HepG2 (cell line): ENCODE measurements around the gene COX7A1. TPM values are rescaled to one million over a fixed set of nuclear protein-coding genes. Genes with fewer than 3 reads are reported as not detected.

Source experiments
- GABPA ChIP-seq, 2 experiments: IDR thresholded peaks; 2 replicates each; pipeline ENCODE4 v1.6.1; 2011 to 2016; ENCODE audit warnings: low read depth in 2 of 2, low read length in 1 of 2, missing biosample characterization in 1 of 2, missing genetic modification characterization in 1 of 2
- GTF2F1 ChIP-seq: fragments of 150-350 bp; IDR thresholded peaks from 2 replicates; pipeline ENCODE4 v1.6.1; 2014; ENCODE audit warnings: low read length
- HBP1 ChIP-seq: IDR thresholded peaks from 2 replicates; pipeline ENCODE4 v1.6.1; 2016; ENCODE audit warnings: low read depth, control low read depth
- HMGXB4 ChIP-seq, 2 experiments: sonication (generic) in 1 of 2; formaldehyde crosslinking in 1 of 2; IDR thresholded peaks; 2 replicates each; pipeline versions ENCODE4 v1.4.0 to v1.6.1; 2018 to 2020; ENCODE audit warnings: missing genetic modification reagents in 2 of 2, borderline replicate concordance in 1 of 2, low read depth in 1 of 2, mild to moderate bottlenecking in 1 of 2, missing biosample characterization in 1 of 2
- JDP2 ChIP-seq: sonication (generic); formaldehyde crosslinking; IDR thresholded peaks from 2 replicates; pipeline ENCODE4 v1.8.1; 2022; ENCODE audit warnings: missing genetic modification reagents, borderline replicate concordance
- POLR2G ChIP-seq: fragments of 200-400 bp; formaldehyde crosslinking; IDR thresholded peaks from 2 replicates; pipeline ENCODE4 v1.6.1; 2018; ENCODE audit warnings: mild to moderate bottlenecking, low read depth, low read length, moderate library complexity
- REST ChIP-seq, 2 experiments: IDR thresholded peaks; 2 replicates each; pipeline ENCODE4 v1.6.1; 2011 to 2012; ENCODE audit warnings: low read length in 2 of 2, borderline replicate concordance in 1 of 2, low read depth in 1 of 2, mild to moderate bottlenecking in 1 of 2, moderate library complexity in 1 of 2
- SKI ChIP-seq: fragments of 450-650 bp; IDR thresholded peaks from one replicate; pipeline ENCODE4 v1.6.1; 2018; ENCODE audit warnings: mild to moderate bottlenecking; ENCODE audit not compliant: partially characterized antibody
- SMAD3 ChIP-seq: sonication (generic); formaldehyde crosslinking; IDR thresholded peaks from 2 replicates; pipeline ENCODE4 v1.4.0; 2020; ENCODE audit warnings: missing genetic modification reagents
- SRF ChIP-seq: IDR thresholded peaks from 2 replicates; pipeline ENCODE4 v1.6.1; 2011; ENCODE audit warnings: mild to moderate bottlenecking, low read depth, low read length, moderate library complexity
- TCF7 ChIP-seq: sonication (generic); IDR thresholded peaks from 2 replicates; pipeline ENCODE4 v1.6.1; 2016; ENCODE audit warnings: antibody characterized with exemption, low read depth
- THAP8 ChIP-seq: sonication (generic); formaldehyde crosslinking; IDR thresholded peaks from 2 replicates; pipeline ENCODE4 v1.5.1; 2020; ENCODE audit warnings: missing genetic modification reagents, mild to moderate bottlenecking, borderline replicate concordance
- ZBED4 ChIP-seq: sonication (generic); formaldehyde crosslinking; IDR thresholded peaks from 2 replicates; pipeline ENCODE4 v1.4.0; 2020; ENCODE audit warnings: missing genetic modification reagents, borderline replicate concordance
- ZBTB3 ChIP-seq: sonication (generic); formaldehyde crosslinking; IDR thresholded peaks from 2 replicates; pipeline ENCODE4 v1.4.0; 2020; ENCODE audit warnings: low read depth, mild to moderate bottlenecking, moderate library complexity, missing genetic modification reagents, borderline replicate concordance
- ZFP36L1 ChIP-seq: sonication (generic); formaldehyde crosslinking; IDR thresholded peaks from 2 replicates; pipeline ENCODE4 v1.8.0; 2022; ENCODE audit warnings: mild to moderate bottlenecking, missing genetic modification reagents, moderate library complexity
- polyA plus RNA-seq, 8 experiments: library from polyadenylated mRNA; depleted of rRNA in 3 of 8; stranded (reverse) in 7 of 8; unstranded in 1 of 8; fragments of >200 nt; fragmentation: Illumina TruSeq in 4 of 8; extraction: Trizol in 4 of 8; gene quantifications; 2 replicates each; pipeline versions ENCODE4 v1.2.1 to v1.2.3, GENCODE V29; 2011 to 2016; ENCODE audit warnings: low read depth in 4 of 8, missing spikeins in 1 of 8, mixed read lengths in 1 of 8; ENCODE audit not compliant: insufficient read depth in 1 of 8
- total RNA-seq, 5 experiments: library from RNA; depleted of rRNA; stranded (reverse); fragments of >200 nt; fragmentation: Illumina TruSeq; extraction: Trizol; gene quantifications; 2 replicates each; pipeline ENCODE4 v1.2.3, GENCODE V29; 2016; ENCODE audit warnings: low read depth in 1 of 5

Gene COX7A1
- total and polyA plus RNA-seq, 2 of the 13 experiments (the other 11 are each of a cell fraction or from before 2014, with no cell fraction given) = not detected

- TF ChIP-seq REST (IDR thresholded peaks at IDR 0.05; ENCODE audit: borderline replicate concordance in 1 of 2, low read depth in 1 of 2, low read length in 2 of 2) (no peak; a peak in 1 of 4 replicates), ZBTB3 (CRISPR knock-in tag) (peak; percentile 29; the same call in 1 of the 2 replicates), THAP8 (CRISPR knock-in tag) (no peak), JDP2 (CRISPR knock-in tag) (no peak), POLR2G (peak; percentile 84), SRF (no peak), HBP1 (no peak; the same call in 1 of the 2 replicates), ZBED4 (peak; percentile 89), TCF7 (no peak), GTF2F1 (no peak), SKI (no peak), SMAD3 (peak; percentile 36; the same call in 1 of the 2 replicates), GABPA (IDR thresholded peaks at IDR 0.05; ENCODE audit: low read depth, low read length) (peak; percentile 38), GABPA (CRISPR knock-in tag; IDR thresholded peaks at IDR 0.05; ENCODE audit: low read depth) (peak; percentile 56; the same call in 1 of the 2 replicates), ZFP36L1 (CRISPR knock-in tag) (no peak; the same call in 1 of the 2 replicates), HMGXB4 (CRISPR knock-in tag; IDR thresholded peaks at IDR 0.05; ENCODE audit: borderline replicate concordance in 1 of 2, low read depth in 1 of 2) (peak; percentile 42 to 69)
Observed at GRCh38 chr19:36139473-36140303, 12.6 kb downstream of the COX7A1 start, which contains the start of gene CAPNS1 (continued).
